Right atrium auricular region (tissue), 2 donors: ENCODE results near the gene MMP25. TPM values are rescaled to one million over a fixed set of nuclear protein-coding genes. Genes with fewer than 3 reads are reported as not detected.

Experiments
- DNase-seq: peaks from one replicate; pipeline ENCODE4 v3.0.0-alpha.2; 2019; ENCODE audit warnings: low spot score
- H3K27ac ChIP-seq, 2 donors: fragments of 200-600 bp; sonication (generic); 1 replicate in 1 of 2; 2 replicates in 1 of 2; pipeline ENCODE4 v1.5.1; 2016 to 2019
- H3K27me3 ChIP-seq, 2 donors: fragments of 200-600 bp; sonication (generic); one replicate each; pipeline versions ENCODE4 v1.5.1 to v1.6.0; 2017 to 2019
- H3K36me3 ChIP-seq: fragments of 200-600 bp; sonication (generic); one replicate; pipeline ENCODE4 v1.5.1; 2016
- H3K4me1 ChIP-seq, 2 donors: fragments of 200-600 bp; sonication (generic); one replicate each; pipeline versions ENCODE4 v1.5.1 to v1.6.0; 2017 to 2019
- H3K4me3 ChIP-seq, 2 donors: fragments of 200-600 bp; sonication (generic); 1 replicate in 1 of 2; 2 replicates in 1 of 2; pipeline ENCODE4 v1.5.1; 2017 to 2019; ENCODE audit warnings: mild to moderate bottlenecking in 1 of 2, moderate library complexity in 1 of 2
- H3K9me3 ChIP-seq, 2 donors: fragments of 200-600 bp; sonication (generic); one replicate each; pipeline ENCODE4 v1.5.1; 2019
- total RNA-seq, 2 donors: library from RNA; depleted of rRNA; stranded (reverse); fragments of >200 nt; gene quantifications; one replicate each; pipeline ENCODE4 v1.1.0, GENCODE V29; 2016
- TF ChIP-seq, protein P1 (sequence below), 2 donors: fragments of 200-600 bp; sonication (generic); IDR thresholded peaks; one replicate each; pipeline ENCODE4 v1.5.1; 2019; ENCODE audit warnings: antibody characterized with exemption in 2 of 2

Gene MMP25
- total RNA-seq, 2 donors from 2014 or later, result 0.30 to 1.7 TPM

DNA sequence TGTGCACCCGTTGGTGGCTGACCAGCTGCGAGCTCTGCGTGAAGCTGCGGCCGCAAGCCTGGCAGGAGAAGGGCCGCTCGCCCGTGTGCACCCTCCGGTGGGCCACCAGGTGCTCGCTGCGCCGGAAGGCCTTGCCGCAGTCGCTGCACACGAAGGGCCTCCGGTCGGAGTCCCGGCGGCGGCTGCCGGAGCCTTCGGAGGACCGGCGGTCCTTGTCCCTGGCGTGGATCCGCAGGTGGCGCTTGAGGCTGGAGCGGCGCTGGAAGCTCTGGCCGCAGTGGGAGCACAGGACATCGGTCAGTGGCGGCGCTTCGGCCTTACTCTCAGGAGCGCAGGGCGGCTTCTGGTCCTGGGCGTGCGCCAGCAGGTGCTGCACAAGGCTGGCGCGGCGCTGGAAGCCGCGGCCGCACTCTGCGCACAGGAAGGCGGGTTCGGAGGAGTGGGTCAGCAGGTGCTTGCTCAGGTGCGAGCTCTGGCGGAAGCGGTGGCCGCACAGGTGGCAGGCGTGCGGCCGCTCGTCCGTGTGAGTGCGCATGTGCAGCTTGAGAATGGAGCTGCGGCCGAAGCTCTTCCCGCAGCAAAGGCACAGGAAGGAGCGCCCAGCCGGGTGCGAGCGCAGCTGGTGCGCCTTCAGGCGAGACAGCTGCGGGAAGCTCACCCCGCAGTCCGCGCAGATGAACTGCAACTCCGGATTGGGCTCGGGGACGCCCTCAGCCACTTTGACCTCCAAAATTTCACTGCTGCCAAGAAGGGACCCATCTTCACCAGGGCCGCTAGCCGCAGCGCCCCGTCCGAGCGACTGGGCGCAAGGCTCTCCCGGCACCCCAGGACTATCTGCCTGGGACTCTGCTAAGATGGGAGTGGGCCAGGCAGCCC, 43.6 kb downstream of the MMP25 start:
- Histone ChIP-seq H3K36me3 (no peaks in the 10 kb centered on the region), H3K27ac (no peak overlapping the region), H3K27me3 (no peaks in the 10 kb centered on the region), H3K4me1 (peaks cover 0 to 26% of the 10 kb centered on the region in 2 donors), H3K4me3 (no peak overlapping the region), H3K9me3 (no peaks in the 10 kb centered on the region)
- TF ChIP-seq, protein P1, sequence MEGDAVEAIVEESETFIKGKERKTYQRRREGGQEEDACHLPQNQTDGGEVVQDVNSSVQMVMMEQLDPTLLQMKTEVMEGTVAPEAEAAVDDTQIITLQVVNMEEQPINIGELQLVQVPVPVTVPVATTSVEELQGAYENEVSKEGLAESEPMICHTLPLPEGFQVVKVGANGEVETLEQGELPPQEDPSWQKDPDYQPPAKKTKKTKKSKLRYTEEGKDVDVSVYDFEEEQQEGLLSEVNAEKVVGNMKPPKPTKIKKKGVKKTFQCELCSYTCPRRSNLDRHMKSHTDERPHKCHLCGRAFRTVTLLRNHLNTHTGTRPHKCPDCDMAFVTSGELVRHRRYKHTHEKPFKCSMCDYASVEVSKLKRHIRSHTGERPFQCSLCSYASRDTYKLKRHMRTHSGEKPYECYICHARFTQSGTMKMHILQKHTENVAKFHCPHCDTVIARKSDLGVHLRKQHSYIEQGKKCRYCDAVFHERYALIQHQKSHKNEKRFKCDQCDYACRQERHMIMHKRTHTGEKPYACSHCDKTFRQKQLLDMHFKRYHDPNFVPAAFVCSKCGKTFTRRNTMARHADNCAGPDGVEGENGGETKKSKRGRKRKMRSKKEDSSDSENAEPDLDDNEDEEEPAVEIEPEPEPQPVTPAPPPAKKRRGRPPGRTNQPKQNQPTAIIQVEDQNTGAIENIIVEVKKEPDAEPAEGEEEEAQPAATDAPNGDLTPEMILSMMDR (IDR thresholded peaks at IDR 0.05), result no peak
- DNase-seq, result no peak

DNA sequence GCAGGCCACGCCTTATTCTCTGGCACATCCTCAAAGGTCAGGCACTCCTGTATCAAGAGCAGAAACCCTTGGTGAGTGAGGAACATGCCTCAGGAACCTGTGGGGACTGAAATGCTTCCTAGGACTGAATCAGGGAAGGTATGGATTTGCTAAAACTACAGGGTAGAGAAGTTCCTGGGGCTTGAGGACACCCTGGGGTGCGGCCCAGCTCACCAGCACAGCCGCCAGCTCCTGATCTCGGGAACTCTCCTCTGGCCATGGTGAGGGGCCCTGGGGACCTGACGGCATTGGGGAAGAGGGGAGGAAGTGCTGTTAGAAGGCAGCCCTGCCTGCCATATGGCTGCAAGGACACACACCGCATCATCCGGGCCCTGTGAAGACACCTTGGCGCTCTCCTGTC, 45.2 kb downstream of the MMP25 start:
- Histone ChIP-seq H3K36me3 (no peaks in the 10 kb centered on the region), H3K27me3 (no peaks in the 10 kb centered on the region), H3K9me3 (no peaks in the 10 kb centered on the region), H3K4me3 (no peak overlapping the region), H3K4me1 (peaks cover 0 to 21% of the 10 kb centered on the region in 2 donors), H3K27ac (no peak overlapping the region)
- TF ChIP-seq, protein P1 (IDR thresholded peaks at IDR 0.05), result no peak
- DNase-seq, result no peak

DNA sequence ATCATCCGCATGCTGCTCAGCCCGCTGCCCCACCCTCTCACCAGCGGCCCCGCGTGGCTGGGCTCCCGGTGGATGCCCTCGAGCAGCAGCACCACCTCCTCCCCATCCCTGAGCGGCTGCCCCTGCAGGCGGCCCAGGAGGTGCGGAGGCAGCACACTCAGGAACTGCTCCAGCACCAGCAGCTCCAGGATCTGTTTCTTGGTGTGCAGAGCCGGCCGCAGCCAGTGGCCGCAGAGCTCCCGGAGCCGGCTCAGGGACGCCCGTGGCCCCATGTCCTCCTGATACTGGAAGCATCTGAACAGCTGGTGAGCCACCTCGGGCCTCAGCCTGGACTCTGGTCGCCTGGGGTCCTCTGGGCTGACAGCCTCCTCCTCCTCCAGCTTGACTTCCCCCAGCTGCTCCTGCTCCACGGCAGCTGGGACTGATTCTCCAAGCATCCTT, 46.2 kb downstream of the MMP25 start:
- no peak overlapping the region for H3K27ac ChIP-seq
- H3K27me3 ChIP-seq, result no peaks in the 10 kb centered on the region
- TF ChIP-seq, protein P1 (IDR thresholded peaks at IDR 0.05), result no peak
- H3K36me3 ChIP-seq, result no peaks in the 10 kb centered on the region
- no peak for DNase-seq
- no peaks in the 10 kb centered on the region for H3K9me3 ChIP-seq
- H3K4me1 ChIP-seq, result peaks cover 0 to 12% of the 10 kb centered on the region in 2 donors
- H3K4me3 ChIP-seq, result no peak overlapping the region

DNA sequence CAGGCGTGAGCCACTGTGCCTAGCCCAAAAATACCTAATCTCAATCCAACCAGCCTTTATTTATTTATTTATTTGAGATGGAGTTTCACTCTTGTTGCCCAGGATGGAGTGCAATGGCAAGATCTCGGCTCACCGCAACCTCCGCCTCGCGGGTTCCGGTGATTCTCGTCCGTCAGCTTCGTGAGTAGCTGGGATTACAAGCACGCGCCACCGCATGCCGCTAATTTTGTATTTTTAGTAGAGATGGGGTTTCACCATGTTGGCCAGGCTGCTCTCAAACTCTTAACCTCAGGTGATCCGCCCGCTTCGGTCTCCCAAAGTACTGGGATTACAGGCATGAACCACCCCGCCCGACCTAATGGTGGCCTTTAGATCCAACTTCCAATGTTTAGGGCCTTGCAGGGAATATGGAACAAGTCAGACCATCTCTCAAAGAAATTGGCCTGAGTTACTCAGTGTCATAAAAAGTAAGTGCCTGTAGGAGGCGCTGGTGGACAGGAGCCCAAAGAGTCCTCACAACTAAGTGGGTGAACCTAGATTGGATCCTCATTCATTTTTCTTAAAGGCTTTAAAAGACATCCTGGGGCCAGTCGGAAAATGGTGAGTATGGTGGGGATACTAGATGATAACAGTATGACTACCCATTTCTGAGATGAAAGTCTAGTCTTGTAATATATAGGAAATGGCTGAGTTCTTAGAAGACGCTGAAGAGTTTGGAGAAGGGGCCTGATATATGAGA, 48.1 kb downstream of the MMP25 start:
- Histone ChIP-seq H3K36me3 (no peaks in the 10 kb centered on the region), H3K9me3 (no peaks in the 10 kb centered on the region), H3K4me1 (peaks cover 0 to 5% of the 10 kb centered on the region in 2 donors), H3K27me3 (no peaks in the 10 kb centered on the region), H3K27ac (no peak overlapping the region), H3K4me3 (no peak overlapping the region)
- TF ChIP-seq, protein P1 (IDR thresholded peaks at IDR 0.05), result peak in 1 of 2 donors; percentile 53
- DNase-seq, result no peak

DNA sequence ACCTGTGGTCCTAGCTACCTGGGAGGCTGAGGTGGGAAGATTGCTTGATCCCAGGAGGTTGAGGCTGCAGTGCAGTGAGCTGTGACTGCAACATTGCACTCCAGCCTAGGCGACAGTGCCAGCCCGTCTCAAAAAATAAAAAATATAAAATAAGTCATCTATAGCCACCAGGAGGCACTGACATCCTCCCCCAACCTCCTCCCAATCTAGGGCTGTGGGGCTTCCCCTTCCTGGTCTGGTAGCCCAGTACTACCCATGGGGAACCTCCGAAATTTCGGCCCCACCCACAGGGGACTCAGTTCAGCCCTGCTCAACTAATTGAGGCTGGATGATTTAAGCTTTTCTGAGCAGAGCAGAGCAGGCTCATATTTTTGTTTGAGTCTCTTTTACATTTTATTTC, 49.5 kb downstream of the MMP25 start:
- no peak for DNase-seq
- no peaks in the 10 kb centered on the region for H3K27me3 ChIP-seq
- no peak overlapping the region for H3K27ac ChIP-seq
- no peaks in the 10 kb centered on the region for H3K9me3 ChIP-seq
- H3K4me1 ChIP-seq, result peaks cover 0 to 17% of the 10 kb centered on the region in 2 donors
- TF ChIP-seq, protein P1 (IDR thresholded peaks at IDR 0.05), result peak in 1 of 2 donors; percentile 24
- H3K36me3 ChIP-seq, result no peaks in the 10 kb centered on the region
- no peak overlapping the region for H3K4me3 ChIP-seq
